SK-N-SH (cell line): Measurements from ENCODE around the gene CDK15. TPM values are rescaled to one million over a fixed set of nuclear protein-coding genes. Genes with fewer than 3 reads are reported as not detected.

Source experiments
- CTCF ChIA-PET: fragments of 300-600, 350-600 bp; formaldehyde crosslinking; extraction: SDS; loops from one replicate; lab custom pipeline; 2021; lab: Yijun Ruan, JAX
- POLR2A ChIA-PET: fragments of 350-600 bp; sonication (Branson Sonifier 250); formaldehyde crosslinking; extraction: SDS; loops from one replicate; lab custom pipeline; 2020; ENCODE audit warnings: antibody characterized with exemption, inconsistent platforms; lab: Yijun Ruan, JAX
- DNase-seq: peaks from one replicate; pipeline ENCODE4 v3.0.0; 2012
- H2AFZ ChIP-seq: fragments of 200-600 bp; sonication (generic); 2 replicates; pipeline ENCODE4 v1.8.1; 2016; ENCODE audit warnings: antibody characterized with exemption, mild to moderate bottlenecking, low read depth
- H3F3A ChIP-seq: fragments of 200-600 bp; sonication (generic); replicated peaks from 2 replicates; pipeline ENCODE3; 2016; ENCODE audit warnings: antibody characterized with exemption, mild to moderate bottlenecking; ENCODE audit not compliant: insufficient read depth
- H3K27ac ChIP-seq, 2 experiments: fragments of 200-500 bp in 1 of 2; fragments of 200-600 bp in 1 of 2; sonication (Bioruptor generic) in 1 of 2; sonication (generic), shearing (Covaris generic) in 1 of 2; 2 replicates each; pipeline versions ENCODE4 v1.5.1 to v1.6.1; 2014 to 2016; ENCODE audit warnings: low read depth in 2 of 2, inconsistent platforms in 1 of 2, low read length in 1 of 2, mild to moderate bottlenecking in 1 of 2, mixed read lengths in 1 of 2
- H3K27me3 ChIP-seq: fragments of 200-600 bp; sonication (generic), shearing (Covaris generic); 2 replicates; pipeline ENCODE4 v1.6.1; 2016; ENCODE audit warnings: mixed run types; ENCODE audit not compliant: insufficient read depth
- H3K36me3 ChIP-seq, 2 experiments: fragments of 200-500 bp in 1 of 2; fragments of 200-600 bp in 1 of 2; sonication (Bioruptor generic) in 1 of 2; sonication (generic) in 1 of 2; replicated peaks in 1 of 2; 2 replicates each; pipeline versions ENCODE3 to v1.5.1; 2014 to 2016; ENCODE audit warnings: low read length in 1 of 2, mild to moderate bottlenecking in 1 of 2; ENCODE audit not compliant: insufficient read depth in 2 of 2, control insufficient read depth in 1 of 2
- H3K4me1 ChIP-seq, 2 experiments: fragments of 200-500 bp in 1 of 2; fragments of 200-600 bp in 1 of 2; sonication (Bioruptor generic) in 1 of 2; sonication (generic), shearing (Covaris generic) in 1 of 2; 2 replicates each; pipeline versions ENCODE4 v1.5.1 to v1.6.1; 2014 to 2016; ENCODE audit warnings: low read depth in 1 of 2, low read length in 1 of 2, mixed run types in 1 of 2; ENCODE audit not compliant: insufficient read depth in 2 of 2, control insufficient read depth in 1 of 2
- H3K4me2 ChIP-seq: fragments of 200-600 bp; sonication (generic), shearing (Covaris generic); 2 replicates; pipeline ENCODE4 v1.6.1; 2017; ENCODE audit warnings: mixed run types
- H3K4me3 ChIP-seq, 2 experiments: fragments of 200-500 bp in 1 of 2; fragments of 200-600 bp in 1 of 2; sonication (Bioruptor generic) in 1 of 2; sonication (generic), shearing (Covaris generic) in 1 of 2; 2 replicates each; pipeline versions ENCODE4 v1.5.1 to v1.8.1; 2014 to 2016; ENCODE audit warnings: low read depth in 2 of 2, inconsistent platforms in 1 of 2, low read length in 1 of 2, mild to moderate bottlenecking in 1 of 2, mixed read lengths in 1 of 2, moderate library complexity in 1 of 2
- H3K79me2 ChIP-seq: fragments of 200-600 bp; sonication (generic); 2 replicates; pipeline ENCODE4 v1.8.1; 2017; ENCODE audit warnings: mild to moderate bottlenecking; ENCODE audit not compliant: insufficient read depth
- H3K9ac ChIP-seq: fragments of 200-600 bp; sonication (generic); 2 replicates; pipeline ENCODE4 v1.6.1; 2017; ENCODE audit warnings: mixed run types
- H3K9me2 ChIP-seq: fragments of 200-600 bp; sonication (generic); 2 replicates; pipeline ENCODE4 v1.6.1; 2017; ENCODE audit warnings: mixed run types
- H3K9me3 ChIP-seq: fragments of 200-600 bp; sonication (generic); 2 replicates; pipeline ENCODE4 v1.6.1; 2017; ENCODE audit warnings: mixed run types, mild to moderate bottlenecking, moderate library complexity
- H4K20me1 ChIP-seq: fragments of 200-600 bp; sonication (generic); 2 replicates; pipeline ENCODE4 v1.6.1; 2017; ENCODE audit warnings: mild to moderate bottlenecking, mixed run types; ENCODE audit not compliant: insufficient read depth
- CHD2 ChIP-seq: fragments of 150-350 bp; IDR thresholded peaks from 2 replicates; pipeline ENCODE4 v1.6.1; 2018; ENCODE audit warnings: low read length; ENCODE audit not compliant: partially characterized antibody
- EP300 ChIP-seq, 2 experiments: IDR thresholded peaks; 2 replicates each; pipeline versions ENCODE4 v1.4.0 to v1.6.1; 2012; ENCODE audit warnings: borderline replicate concordance in 1 of 2, low read depth in 1 of 2, low read length in 1 of 2
- EZH2phosphoT487 ChIP-seq: fragments of 200-600 bp; sonication (generic); IDR thresholded peaks from 2 replicates; pipeline ENCODE4 v1.6.1; 2017; ENCODE audit warnings: low read depth, mixed run types, mild to moderate bottlenecking, antibody characterized with exemption, moderate library complexity, borderline replicate concordance
- FOSL2 ChIP-seq: IDR thresholded peaks from 2 replicates; pipeline ENCODE4 v1.4.0; 2012; ENCODE audit warnings: low read depth, mild to moderate bottlenecking, moderate library complexity, borderline replicate concordance
- FOXM1 ChIP-seq: IDR thresholded peaks from 2 replicates; pipeline ENCODE4 v1.4.0; 2012; ENCODE audit warnings: low read depth, mild to moderate bottlenecking
- GATA2 ChIP-seq: sonication (generic); formaldehyde crosslinking; IDR thresholded peaks from 2 replicates; pipeline ENCODE4 v1.5.0; 2020; ENCODE audit warnings: mild to moderate bottlenecking, missing genetic modification reagents
- JUND ChIP-seq: IDR thresholded peaks from 2 replicates; pipeline ENCODE4 v1.4.0; 2012
- MEF2A ChIP-seq: IDR thresholded peaks from 2 replicates; pipeline ENCODE4 v1.4.0; 2012; ENCODE audit warnings: low read depth, borderline replicate concordance
- MXI1 ChIP-seq: IDR thresholded peaks from 2 replicates; pipeline ENCODE4 v1.6.1; 2012; ENCODE audit warnings: mild to moderate bottlenecking, low read depth, low read length, improper control_type of control experiment
- NFIC ChIP-seq: IDR thresholded peaks from 2 replicates; pipeline ENCODE4 v1.4.0; 2012; ENCODE audit warnings: borderline replicate concordance
- NRF1 ChIP-seq: IDR thresholded peaks from 2 replicates; pipeline ENCODE4 v1.6.1; 2012; ENCODE audit warnings: low read depth, mild to moderate bottlenecking, low read length
- POLR2AphosphoS5 ChIP-seq: IDR thresholded peaks from 2 replicates; pipeline ENCODE4 v1.6.1; 2012; ENCODE audit warnings: low read depth, low read length
- RFX5 ChIP-seq: IDR thresholded peaks from 2 replicates; pipeline ENCODE4 v1.6.1; 2012; ENCODE audit warnings: mild to moderate bottlenecking, improper control_type of control experiment, low read length
- SIN3A ChIP-seq: IDR thresholded peaks from 2 replicates; pipeline ENCODE4 v1.6.1; 2012; ENCODE audit warnings: low read depth, mild to moderate bottlenecking, low read length, moderate library complexity, borderline replicate concordance
- TEAD4 ChIP-seq: IDR thresholded peaks from 2 replicates; pipeline ENCODE4 v1.4.0; 2012; ENCODE audit warnings: mild to moderate bottlenecking, borderline replicate concordance; ENCODE audit not compliant: insufficient read depth
- YY1 ChIP-seq: IDR thresholded peaks from 2 replicates; pipeline ENCODE4 v1.4.0; 2012; ENCODE audit warnings: low read depth, mild to moderate bottlenecking
- WGBS: methylation state at CpG from one replicate; pipeline ENCODE4 v1.1.6; 2017; ENCODE audit warnings: low lambda C conversion rate; 5-methylcytosine and 5-hydroxymethylcytosine counted together
- polyA plus RNA-seq, 3 experiments: library from polyadenylated mRNA; depleted of rRNA; stranded (reverse); fragments of >200 nt; gene quantifications; 2 replicates each; pipeline ENCODE4 v1.2.3, GENCODE V29; 2012
- TF ChIP-seq, protein P1 (sequence below): IDR thresholded peaks from 2 replicates; pipeline ENCODE4 v1.6.1; 2012; ENCODE audit warnings: mild to moderate bottlenecking, low read depth, low read length, moderate library complexity
- TF ChIP-seq, protein P2 (sequence below): IDR thresholded peaks from 2 replicates; pipeline ENCODE4 v1.4.0; 2012; ENCODE audit warnings: low read depth, borderline replicate concordance
- TF ChIP-seq, protein P3 (sequence below): IDR thresholded peaks from 2 replicates; pipeline ENCODE4; 2012

Gene CDK15
- polyA plus RNA-seq, 1 of the 3 experiments (the other 2 are of a cell fraction) = 1.8 TPM

DNA sequence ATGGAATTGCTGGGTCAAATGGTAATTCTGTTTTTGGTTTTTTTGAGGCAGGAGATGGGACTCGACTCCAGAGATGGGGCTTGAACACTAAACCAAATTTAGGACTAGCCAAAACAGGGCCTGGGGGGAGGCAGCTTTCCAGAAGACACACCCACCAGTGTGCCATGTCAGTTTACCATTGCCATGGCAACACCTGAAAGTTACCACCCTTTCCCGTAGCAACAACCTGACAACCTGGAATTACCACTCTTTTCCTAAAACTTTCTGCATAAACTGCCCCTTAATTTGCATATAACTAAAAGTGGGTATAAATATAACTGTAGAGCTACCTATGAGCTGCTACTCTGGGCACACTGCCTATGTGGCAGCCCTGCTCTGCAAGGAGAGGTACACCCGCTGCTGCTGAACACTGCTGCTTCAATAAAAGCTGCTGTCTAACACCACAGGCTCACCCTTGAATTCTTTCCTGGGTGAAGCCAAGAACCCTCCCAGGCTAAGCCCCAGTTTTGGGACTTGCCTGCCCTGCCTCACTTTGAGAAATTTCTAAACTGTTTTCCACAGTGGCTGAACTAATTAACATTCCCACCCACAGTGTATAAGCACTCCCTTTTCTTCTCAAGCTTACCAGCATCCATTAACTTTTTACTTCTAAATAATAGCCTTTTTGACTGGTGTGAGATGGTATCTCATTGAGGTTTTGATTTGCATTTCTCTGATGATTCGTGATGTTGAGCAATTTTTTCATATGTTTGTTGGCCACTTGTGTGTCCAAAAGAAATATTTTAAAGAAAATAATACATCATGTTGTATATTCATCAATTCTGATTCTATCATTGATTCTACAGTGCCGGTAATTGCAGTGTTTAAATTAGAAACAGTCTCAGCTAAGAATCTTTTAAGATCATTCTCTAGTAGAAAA, 10.6 kb downstream of the CDK15 start:
- Histone ChIP-seq H3K4me2 (no peak overlapping the region), H4K20me1 (no peaks in the 10 kb centered on the region), H3K9me3 (no peaks in the 10 kb centered on the region), H3K4me3 (no peak overlapping the region), H3K27me3 (no peaks in the 10 kb centered on the region), H3K9ac (no peak overlapping the region), H3K27ac (peak overlapping the region in 1 of 2 experiments; percentile 2; a peak in 2 of 4 replicates), H3K79me2 (no peaks in the 10 kb centered on the region), H3F3A (no peaks in the 10 kb centered on the region), H3K4me1 (peaks cover 0 to 11% of the 10 kb centered on the region in 2 experiments; a peak in 2 of 4 replicates), H3K9me2 (no peaks in the 10 kb centered on the region), H2AFZ (no peak overlapping the region), H3K36me3 (no peaks in the 10 kb centered on the region)
- 67% methylated on average over 5 of the region's 5 CpGs for WGBS
- no peak for TF ChIP-seq FOSL2
- no peak for TF ChIP-seq EZH2phosphoT487
- no peak for TF ChIP-seq YY1
- TF ChIP-seq SIN3A = no peak
- no peak for TF ChIP-seq FOXM1
- no peak for TF ChIP-seq POLR2AphosphoS5
- no peak for TF ChIP-seq NRF1
- TF ChIP-seq RFX5 = no peak
- no peak for TF ChIP-seq TEAD4
- TF ChIP-seq JUND = no peak
- TF ChIP-seq, protein P1, sequence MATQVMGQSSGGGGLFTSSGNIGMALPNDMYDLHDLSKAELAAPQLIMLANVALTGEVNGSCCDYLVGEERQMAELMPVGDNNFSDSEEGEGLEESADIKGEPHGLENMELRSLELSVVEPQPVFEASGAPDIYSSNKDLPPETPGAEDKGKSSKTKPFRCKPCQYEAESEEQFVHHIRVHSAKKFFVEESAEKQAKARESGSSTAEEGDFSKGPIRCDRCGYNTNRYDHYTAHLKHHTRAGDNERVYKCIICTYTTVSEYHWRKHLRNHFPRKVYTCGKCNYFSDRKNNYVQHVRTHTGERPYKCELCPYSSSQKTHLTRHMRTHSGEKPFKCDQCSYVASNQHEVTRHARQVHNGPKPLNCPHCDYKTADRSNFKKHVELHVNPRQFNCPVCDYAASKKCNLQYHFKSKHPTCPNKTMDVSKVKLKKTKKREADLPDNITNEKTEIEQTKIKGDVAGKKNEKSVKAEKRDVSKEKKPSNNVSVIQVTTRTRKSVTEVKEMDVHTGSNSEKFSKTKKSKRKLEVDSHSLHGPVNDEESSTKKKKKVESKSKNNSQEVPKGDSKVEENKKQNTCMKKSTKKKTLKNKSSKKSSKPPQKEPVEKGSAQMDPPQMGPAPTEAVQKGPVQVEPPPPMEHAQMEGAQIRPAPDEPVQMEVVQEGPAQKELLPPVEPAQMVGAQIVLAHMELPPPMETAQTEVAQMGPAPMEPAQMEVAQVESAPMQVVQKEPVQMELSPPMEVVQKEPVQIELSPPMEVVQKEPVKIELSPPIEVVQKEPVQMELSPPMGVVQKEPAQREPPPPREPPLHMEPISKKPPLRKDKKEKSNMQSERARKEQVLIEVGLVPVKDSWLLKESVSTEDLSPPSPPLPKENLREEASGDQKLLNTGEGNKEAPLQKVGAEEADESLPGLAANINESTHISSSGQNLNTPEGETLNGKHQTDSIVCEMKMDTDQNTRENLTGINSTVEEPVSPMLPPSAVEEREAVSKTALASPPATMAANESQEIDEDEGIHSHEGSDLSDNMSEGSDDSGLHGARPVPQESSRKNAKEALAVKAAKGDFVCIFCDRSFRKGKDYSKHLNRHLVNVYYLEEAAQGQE = no peak
- no peak for TF ChIP-seq EP300 (IDR thresholded peaks at IDR 0.05; ENCODE audit: borderline replicate concordance in 1 of 2, low read depth in 1 of 2, low read length in 1 of 2)
- no peak for TF ChIP-seq MEF2A
- TF ChIP-seq CHD2 = no peak
- TF ChIP-seq MXI1 = no peak
- no peak for TF ChIP-seq GATA2 (CRISPR knock-in tag)
- TF ChIP-seq, protein P2, sequence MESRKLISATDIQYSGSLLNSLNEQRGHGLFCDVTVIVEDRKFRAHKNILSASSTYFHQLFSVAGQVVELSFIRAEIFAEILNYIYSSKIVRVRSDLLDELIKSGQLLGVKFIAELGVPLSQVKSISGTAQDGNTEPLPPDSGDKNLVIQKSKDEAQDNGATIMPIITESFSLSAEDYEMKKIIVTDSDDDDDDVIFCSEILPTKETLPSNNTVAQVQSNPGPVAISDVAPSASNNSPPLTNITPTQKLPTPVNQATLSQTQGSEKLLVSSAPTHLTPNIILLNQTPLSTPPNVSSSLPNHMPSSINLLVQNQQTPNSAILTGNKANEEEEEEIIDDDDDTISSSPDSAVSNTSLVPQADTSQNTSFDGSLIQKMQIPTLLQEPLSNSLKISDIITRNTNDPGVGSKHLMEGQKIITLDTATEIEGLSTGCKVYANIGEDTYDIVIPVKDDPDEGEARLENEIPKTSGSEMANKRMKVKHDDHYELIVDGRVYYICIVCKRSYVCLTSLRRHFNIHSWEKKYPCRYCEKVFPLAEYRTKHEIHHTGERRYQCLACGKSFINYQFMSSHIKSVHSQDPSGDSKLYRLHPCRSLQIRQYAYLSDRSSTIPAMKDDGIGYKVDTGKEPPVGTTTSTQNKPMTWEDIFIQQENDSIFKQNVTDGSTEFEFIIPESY = no peak
- no peak for TF ChIP-seq NFIC
- TF ChIP-seq, protein P3, sequence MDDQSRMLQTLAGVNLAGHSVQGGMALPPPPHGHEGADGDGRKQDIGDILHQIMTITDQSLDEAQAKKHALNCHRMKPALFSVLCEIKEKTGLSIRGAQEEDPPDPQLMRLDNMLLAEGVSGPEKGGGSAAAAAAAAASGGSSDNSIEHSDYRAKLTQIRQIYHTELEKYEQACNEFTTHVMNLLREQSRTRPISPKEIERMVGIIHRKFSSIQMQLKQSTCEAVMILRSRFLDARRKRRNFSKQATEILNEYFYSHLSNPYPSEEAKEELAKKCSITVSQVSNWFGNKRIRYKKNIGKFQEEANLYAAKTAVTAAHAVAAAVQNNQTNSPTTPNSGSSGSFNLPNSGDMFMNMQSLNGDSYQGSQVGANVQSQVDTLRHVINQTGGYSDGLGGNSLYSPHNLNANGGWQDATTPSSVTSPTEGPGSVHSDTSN = no peak
- POLR2A ChIA-PET = no interaction called here
- CTCF ChIA-PET = no interaction called here
- DNase-seq = no peak
